HepG2 (cell line): ENCODE results near the gene AUTS2. TPM values are rescaled to one million over a fixed set of nuclear protein-coding genes. Genes with fewer than 3 reads are reported as not detected.

Experiments used
- ATAC-seq: fragments of 200-7000 bp; cut with Tn5 transposase; 3 replicates; pipeline ENCODE4 v1.9.1; 2020; ENCODE audit warnings: mild to moderate bottlenecking, moderate library complexity
- BruUV-seq: library from RNA; stranded (reverse); fragments of 400-500 nt; replicated peaks from 2 replicates; lab custom pipeline; 2021; lab: Mats Ljungman, UMichigan
- CTCF ChIA-PET: fragments of 300-600 bp; formaldehyde crosslinking; extraction: SDS; loops from one replicate; lab custom pipeline; 2021; ENCODE audit warnings: low total read pairs, inconsistent platforms, low intra/inter-chr PET ratio; lab: Yijun Ruan, JAX
- POLR2A ChIA-PET: fragments of 350-600 bp; sonication (Branson Sonifier 250); formaldehyde crosslinking; loops from one replicate; lab custom pipeline; 2020; ENCODE audit warnings: antibody characterized with exemption, inconsistent platforms; lab: Yijun Ruan, JAX
- DNase-seq: peaks from one replicate; pipeline ENCODE4 v3.0.0-alpha.2; 2015; ENCODE audit warnings: low spot score
- FAIRE-seq: peaks from 3 replicates; lab custom pipeline; 2011; peaks lifted over from hg19 to GRCh38; lab: Jason Lieb, UNC
- H2AFZ ChIP-seq: one replicate; pipeline ENCODE4 v1.6.1; 2011; ENCODE audit warnings: low read length, inconsistent platforms
- H3K27ac ChIP-seq: fragments of 300-600 bp; 3 replicates; pipeline ENCODE4 v1.8.0; 2011; ENCODE audit warnings: mixed run types, mild to moderate bottlenecking, mixed read lengths, low read length, inconsistent platforms; ENCODE audit not compliant: insufficient read depth; ENCODE audit errors: extremely low read length
- H3K27me3 ChIP-seq, 2 experiments: fragments of 200-600 bp in 1 of 2; 2 replicates in 1 of 2; 3 replicates in 1 of 2; pipeline versions ENCODE4 v1.6.0 to v1.8.0; 2011; ENCODE audit warnings: low read length in 2 of 2, mild to moderate bottlenecking in 2 of 2, moderate library complexity in 2 of 2, inconsistent platforms in 1 of 2; ENCODE audit not compliant: insufficient read depth in 2 of 2, control insufficient read depth in 1 of 2
- H3K36me3 ChIP-seq, 2 experiments: fragments of 200-600 bp in 1 of 2; replicated peaks in 1 of 2; 2 replicates in 1 of 2; 3 replicates in 1 of 2; pipeline versions ENCODE4 v1.5.1 to v1.8.0; 2011; ENCODE audit warnings: low read length in 2 of 2, inconsistent platforms in 1 of 2; ENCODE audit not compliant: insufficient read depth in 2 of 2, control insufficient read depth in 1 of 2
- H3K4me1 ChIP-seq: 2 replicates; pipeline ENCODE4 v1.5.1; 2012; ENCODE audit warnings: low read length, inconsistent platforms; ENCODE audit not compliant: insufficient read depth
- H3K4me2 ChIP-seq: 2 replicates; pipeline ENCODE4 v1.6.0; 2011; ENCODE audit warnings: low read depth, low read length, inconsistent platforms
- H3K4me3 ChIP-seq, 3 experiments: fragments of 200-600 bp in 1 of 3; sonication (generic), shearing (Covaris generic) in 1 of 3; replicated peaks in 1 of 3; 2 replicates each; pipeline ENCODE4 v1.5.1; 2011 to 2016; ENCODE audit warnings: low read length in 3 of 3, inconsistent platforms in 2 of 3, low read depth in 2 of 3, mild to moderate bottlenecking in 2 of 3, control low read depth in 1 of 3, mixed read lengths in 1 of 3; ENCODE audit not compliant: insufficient read depth in 1 of 3
- H3K79me2 ChIP-seq: one replicate; pipeline ENCODE4 v1.6.1; 2011; ENCODE audit warnings: low read length, inconsistent platforms; ENCODE audit not compliant: insufficient read depth
- H3K9ac ChIP-seq: 2 replicates; pipeline ENCODE4 v1.6.0; 2011; ENCODE audit warnings: mild to moderate bottlenecking, low read depth, low read length, inconsistent platforms; ENCODE audit not compliant: insufficient read depth
- H3K9me3 ChIP-seq: 2 replicates; pipeline ENCODE4 v1.5.1; 2012; ENCODE audit warnings: mild to moderate bottlenecking, low read length
- H4K20me1 ChIP-seq: 2 replicates; pipeline ENCODE4 v1.6.0; 2011; ENCODE audit warnings: inconsistent platforms, mild to moderate bottlenecking, low read length, moderate library complexity; ENCODE audit not compliant: insufficient read depth
- FOSL1 ChIP-seq: sonication (generic); formaldehyde crosslinking; IDR thresholded peaks from 2 replicates; pipeline ENCODE4 v1.9.0; 2021; ENCODE audit warnings: missing genetic modification reagents, borderline replicate concordance
- KDM2A ChIP-seq: sonication (generic); formaldehyde crosslinking; IDR thresholded peaks from 2 replicates; pipeline ENCODE4 v1.4.0; 2020; ENCODE audit warnings: low read depth, missing genetic modification reagents, borderline replicate concordance
- MAFG ChIP-seq: sonication (generic); formaldehyde crosslinking; IDR thresholded peaks from 2 replicates; pipeline ENCODE4 v1.5.1; 2020; ENCODE audit warnings: mild to moderate bottlenecking, missing genetic modification reagents
- SP5 ChIP-seq: IDR thresholded peaks from 2 replicates; pipeline ENCODE4 v1.6.1; 2016; ENCODE audit warnings: low read depth, borderline replicate concordance
- WIZ ChIP-seq: sonication (generic); formaldehyde crosslinking; IDR thresholded peaks from 2 replicates; pipeline ENCODE4 v1.5.1; 2020; ENCODE audit warnings: mild to moderate bottlenecking, missing genetic modification reagents
- ZNF281 ChIP-seq: sonication (generic); formaldehyde crosslinking; IDR thresholded peaks from 2 replicates; pipeline ENCODE4 v1.4.0; 2020; ENCODE audit warnings: missing genetic modification reagents, borderline replicate concordance
- ZNF775 ChIP-seq: sonication (generic); formaldehyde crosslinking; IDR thresholded peaks from 2 replicates; pipeline ENCODE4 v1.4.0; 2020; ENCODE audit warnings: missing genetic modification reagents, mild to moderate bottlenecking, moderate library complexity, borderline replicate concordance
- WGBS: methylation state at CpG from one replicate; pipeline ENCODE4 v1.1.6; 2017; ENCODE audit warnings: low lambda C conversion rate; 5-methylcytosine and 5-hydroxymethylcytosine counted together
- in situ Hi-C: cut with HindIII; loops from 2 replicates; pipeline ENCODE4 v1.10.0; 2017; ENCODE audit warnings: low pct_unique_long_range_greater_than_20kb; ENCODE audit not compliant: extremely low pct_ligation_motif_present
- intact Hi-C: fragments of 100-400 bp; cut with micrococcal nuclease; formaldehyde crosslinking; loops from one replicate; pipeline ENCODE4 v1.10.0; 2022; ENCODE audit not compliant: unreplicated experiment
- polyA plus RNA-seq, 8 experiments: library from polyadenylated mRNA; depleted of rRNA in 3 of 8; stranded (reverse) in 7 of 8; unstranded in 1 of 8; fragments of >200 nt; fragmentation: Illumina TruSeq in 4 of 8; extraction: Trizol in 4 of 8; gene quantifications; 2 replicates each; pipeline versions ENCODE4 v1.2.1 to v1.2.3, GENCODE V29; 2011 to 2016; ENCODE audit warnings: low read depth in 4 of 8, missing spikeins in 1 of 8, mixed read lengths in 1 of 8; ENCODE audit not compliant: insufficient read depth in 1 of 8
- total RNA-seq, 5 experiments: library from RNA; depleted of rRNA; stranded (reverse); fragments of >200 nt; fragmentation: Illumina TruSeq; extraction: Trizol; gene quantifications; 2 replicates each; pipeline ENCODE4 v1.2.3, GENCODE V29; 2016; ENCODE audit warnings: low read depth in 1 of 5
- TF ChIP-seq, protein P1 (sequence below): conservative IDR thresholded peaks from 2 replicates; pipeline ENCODE4 v1.6.1; 2018; ENCODE audit warnings: missing genetic modification reagents
- TF ChIP-seq, protein P2 (sequence below): sonication (generic); formaldehyde crosslinking; IDR thresholded peaks from 2 replicates; pipeline ENCODE4 v1.8.1; 2023; ENCODE audit warnings: mild to moderate bottlenecking, inconsistent platforms, moderate library complexity, missing genetic modification reagents, borderline replicate concordance
- TF ChIP-seq, protein P3 (sequence below): sonication (generic); formaldehyde crosslinking; IDR thresholded peaks from 2 replicates; pipeline ENCODE4 v1.4.0; 2020; ENCODE audit warnings: missing genetic modification reagents, borderline replicate concordance

The AUTS2 gene
- total and polyA plus RNA-seq, 2 of the 13 experiments (the other 11 are each of a cell fraction or from before 2014, with no cell fraction given), result 0.38 TPM; not detected in 1

- Histone ChIP-seq H3K4me1 (no peaks in the 10 kb centered on the region), H4K20me1 (no peaks in the 10 kb centered on the region), H2AFZ (no peak overlapping the region), H3K4me3 (no peak overlapping the region), H3K9ac (no peak overlapping the region), H3K4me2 (no peak overlapping the region), H3K9me3 (no peaks in the 10 kb centered on the region), H3K27ac (no peak overlapping the region), H3K27me3 (no peaks in the 10 kb centered on the region), H3K79me2 (no peaks in the 10 kb centered on the region), H3K36me3 (no peaks in the 10 kb centered on the region)
- 34% methylated on average over 3 of the region's 3 CpGs for WGBS
- FAIRE-seq (no peak), ATAC-seq (no peak), DNase-seq (no peak)
- intact Hi-C loops (no loop called here), in situ Hi-C loops (no loop called here)
- no TSS peak for BruUV-seq
- CTCF ChIA-PET, result no interaction called here
- POLR2A ChIA-PET, result no interaction called here
- TF ChIP-seq, protein P1, sequence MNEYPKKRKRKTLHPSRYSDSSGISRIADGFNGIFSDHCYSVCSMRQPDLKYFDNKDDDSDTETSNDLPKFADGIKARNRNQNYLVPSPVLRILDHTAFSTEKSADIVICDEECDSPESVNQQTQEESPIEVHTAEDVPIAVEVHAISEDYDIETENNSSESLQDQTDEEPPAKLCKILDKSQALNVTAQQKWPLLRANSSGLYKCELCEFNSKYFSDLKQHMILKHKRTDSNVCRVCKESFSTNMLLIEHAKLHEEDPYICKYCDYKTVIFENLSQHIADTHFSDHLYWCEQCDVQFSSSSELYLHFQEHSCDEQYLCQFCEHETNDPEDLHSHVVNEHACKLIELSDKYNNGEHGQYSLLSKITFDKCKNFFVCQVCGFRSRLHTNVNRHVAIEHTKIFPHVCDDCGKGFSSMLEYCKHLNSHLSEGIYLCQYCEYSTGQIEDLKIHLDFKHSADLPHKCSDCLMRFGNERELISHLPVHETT (CRISPR knock-in tag), result no peak
- TF ChIP-seq ZNF281 (no peak), KDM2A (CRISPR knock-in tag) (no peak), MAFG (CRISPR knock-in tag) (no peak), FOSL1 (CRISPR knock-in tag) (no peak), SP5 (CRISPR knock-in tag) (no peak), WIZ (no peak), ZNF775 (CRISPR knock-in tag) (no peak)
- TF ChIP-seq, protein P2, sequence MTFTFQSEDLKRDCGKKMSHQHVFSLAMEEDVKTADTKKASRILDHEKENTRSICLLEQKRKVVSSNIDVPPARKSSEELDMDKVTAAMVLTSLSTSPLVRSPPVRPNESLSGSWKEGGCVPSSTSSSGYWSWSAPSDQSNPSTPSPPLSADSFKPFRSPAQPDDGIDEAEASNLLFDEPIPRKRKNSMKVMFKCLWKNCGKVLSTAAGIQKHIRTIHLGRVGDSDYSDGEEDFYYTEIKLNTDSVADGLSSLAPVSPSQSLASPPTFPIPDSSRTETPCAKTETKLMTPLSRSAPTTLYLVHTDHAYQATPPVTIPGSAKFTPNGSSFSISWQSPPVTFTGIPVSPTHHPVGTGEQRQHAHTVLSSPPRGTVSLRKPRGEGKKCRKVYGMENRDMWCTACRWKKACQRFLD (CRISPR knock-in tag), result no peak
- TF ChIP-seq, protein P3, sequence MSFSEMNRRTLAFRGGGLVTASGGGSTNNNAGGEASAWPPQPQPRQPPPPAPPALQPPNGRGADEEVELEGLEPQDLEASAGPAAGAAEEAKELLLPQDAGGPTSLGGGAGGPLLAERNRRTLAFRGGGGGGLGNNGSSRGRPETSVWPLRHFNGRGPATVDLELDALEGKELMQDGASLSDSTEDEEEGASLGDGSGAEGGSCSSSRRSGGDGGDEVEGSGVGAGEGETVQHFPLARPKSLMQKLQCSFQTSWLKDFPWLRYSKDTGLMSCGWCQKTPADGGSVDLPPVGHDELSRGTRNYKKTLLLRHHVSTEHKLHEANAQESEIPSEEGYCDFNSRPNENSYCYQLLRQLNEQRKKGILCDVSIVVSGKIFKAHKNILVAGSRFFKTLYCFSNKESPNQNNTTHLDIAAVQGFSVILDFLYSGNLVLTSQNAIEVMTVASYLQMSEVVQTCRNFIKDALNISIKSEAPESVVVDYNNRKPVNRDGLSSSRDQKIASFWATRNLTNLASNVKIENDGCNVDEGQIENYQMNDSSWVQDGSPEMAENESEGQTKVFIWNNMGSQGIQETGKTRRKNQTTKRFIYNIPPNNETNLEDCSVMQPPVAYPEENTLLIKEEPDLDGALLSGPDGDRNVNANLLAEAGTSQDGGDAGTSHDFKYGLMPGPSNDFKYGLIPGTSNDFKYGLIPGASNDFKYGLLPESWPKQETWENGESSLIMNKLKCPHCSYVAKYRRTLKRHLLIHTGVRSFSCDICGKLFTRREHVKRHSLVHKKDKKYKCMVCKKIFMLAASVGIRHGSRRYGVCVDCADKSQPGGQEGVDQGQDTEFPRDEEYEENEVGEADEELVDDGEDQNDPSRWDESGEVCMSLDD (CRISPR knock-in tag), result no peak
Measured at GRCh38 chr7:70408891-70409290, 810.6 kb downstream of the AUTS2 start.
